ENCODE results near the gene PPM1B.

- TF ChIP-seq CTCF (IDR thresholded peaks at IDR 0.05) (no peak), POLR2A (IDR thresholded peaks at IDR 0.05) (no peak)
These were observed 18.2 kb upstream of the PPM1B start for GRCh38 chr2:44150473-44150872.
